Measurements from ENCODE around the gene ARL4A.

Gene ARL4A

DNA sequence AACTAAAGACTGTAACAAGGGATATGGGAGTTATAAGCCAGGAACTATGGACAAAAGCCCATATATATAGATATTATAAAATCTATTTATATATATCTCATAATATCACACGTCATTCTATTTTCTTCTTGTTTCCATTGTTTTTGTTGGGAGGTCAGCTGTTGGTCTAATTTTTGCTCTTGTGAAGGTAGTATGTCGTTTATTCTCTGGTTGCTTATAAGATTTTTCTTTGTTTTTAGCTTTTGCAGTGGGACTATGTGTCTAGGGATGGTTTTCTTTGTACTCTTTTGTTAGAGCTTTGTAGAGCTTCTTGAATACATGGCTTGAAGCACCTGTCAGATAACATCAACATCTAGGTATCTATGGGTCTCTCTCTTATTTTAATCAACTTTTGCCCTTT is 14.0 kb downstream of the ARL4A start:
- no peaks in the 10 kb centered on the region for H3K4me1 Mint-ChIP-seq
- H3K36me3 Mint-ChIP-seq: peaks cover 3% of the 10 kb centered on the region
- H3K9me3 Mint-ChIP-seq: peaks cover 8% of the 10 kb centered on the region
- H3K4me3 Mint-ChIP-seq: no peak overlapping the region
- no peak overlapping the region for H3K27ac Mint-ChIP-seq
- no peaks in the 10 kb centered on the region for H3K27me3 Mint-ChIP-seq
- CTCF ChIA-PET: interaction anchor here (2.0 kb wide), 1 partner anchor 14 kb away, joined by 6 read pairs; the partner anchor contains the start of gene ARL4A
- DNase-seq: no peak

DNA sequence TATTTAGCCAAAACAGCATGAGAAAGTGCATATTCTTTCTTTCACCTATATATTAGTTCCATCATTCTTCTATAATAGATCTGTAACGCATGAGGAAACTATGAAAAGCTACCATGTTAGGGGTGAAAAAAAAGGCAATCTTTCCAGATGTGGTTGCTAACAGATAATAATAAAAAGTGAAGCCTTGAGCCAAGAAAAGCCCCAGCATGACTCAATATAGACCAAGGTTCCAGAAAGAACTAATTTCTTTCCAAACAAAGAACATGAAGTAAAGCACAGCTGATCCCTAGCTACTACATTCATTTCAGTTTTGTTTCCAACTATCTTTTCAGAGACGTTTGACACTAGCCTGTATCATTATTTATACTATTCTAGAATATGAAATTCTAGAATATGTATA is 16.4 kb downstream of the ARL4A start:
- no peak for DNase-seq
- Mint-ChIP-seq H3K27me3 (no peaks in the 10 kb centered on the region), H3K9me3 (peaks cover 8% of the 10 kb centered on the region), H3K27ac (no peak overlapping the region), H3K4me1 (no peaks in the 10 kb centered on the region), H3K4me3 (no peak overlapping the region), H3K36me3 (peaks cover 3% of the 10 kb centered on the region)
- CTCF ChIA-PET: no interaction called here

DNA sequence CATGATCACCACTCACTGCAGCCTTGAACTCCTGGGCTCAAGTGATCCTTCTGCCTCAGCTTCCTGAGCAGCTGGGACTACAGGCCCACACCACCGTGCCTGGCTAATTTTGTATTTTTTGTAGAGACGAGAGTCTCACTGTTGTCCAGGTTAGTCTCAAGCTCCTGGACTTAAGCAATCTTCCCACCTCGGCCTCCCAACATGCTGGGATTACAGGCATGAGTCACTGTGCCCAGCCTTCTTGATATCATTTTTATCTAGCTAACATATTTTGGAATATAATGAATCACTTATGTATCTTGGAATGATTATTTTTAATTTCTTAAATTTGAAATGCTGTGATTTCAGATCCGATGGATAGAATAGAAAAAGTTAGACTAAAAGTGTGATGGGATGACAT is 18.4 kb downstream of the ARL4A start:
- no peak for DNase-seq
- CTCF ChIA-PET: interaction anchor here (1.6 kb wide), 1 partner anchor 19 kb away, joined by 4 read pairs; no protein-coding TSS in a partner anchor
- Mint-ChIP-seq H3K27ac (no peak overlapping the region), H3K4me3 (no peak overlapping the region), H3K36me3 (peaks cover 3% of the 10 kb centered on the region), H3K4me1 (no peaks in the 10 kb centered on the region), H3K27me3 (no peaks in the 10 kb centered on the region), H3K9me3 (peaks cover 5% of the 10 kb centered on the region)

GRCh38 chr7:12706900-12707536 is 19.6 kb downstream of the ARL4A start:
- H3K27me3 Mint-ChIP-seq: no peaks in the 10 kb centered on the region
- CTCF ChIA-PET: interaction anchor here (1.6 kb wide), 1 partner anchor 20 kb away, joined by 4 read pairs; no protein-coding TSS in a partner anchor
- no peaks in the 10 kb centered on the region for H3K36me3 Mint-ChIP-seq
- no peaks in the 10 kb centered on the region for H3K4me1 Mint-ChIP-seq
- no peak overlapping the region for H3K27ac Mint-ChIP-seq
- no peak for DNase-seq
- H3K4me3 Mint-ChIP-seq: no peak overlapping the region
- H3K9me3 Mint-ChIP-seq: no peaks in the 10 kb centered on the region

- CTCF ChIA-PET: no interaction called here
- H3K4me1 Mint-ChIP-seq: no peaks in the 10 kb centered on the region
- DNase-seq: no peak
- no peaks in the 10 kb centered on the region for H3K36me3 Mint-ChIP-seq
- H3K27me3 Mint-ChIP-seq: no peaks in the 10 kb centered on the region
- H3K4me3 Mint-ChIP-seq: no peak overlapping the region
- H3K9me3 Mint-ChIP-seq: no peaks in the 10 kb centered on the region
- no peak overlapping the region for H3K27ac Mint-ChIP-seq
Measured at GRCh38 chr7:12708314-12708713, 20.9 kb downstream of the ARL4A start.

DNA sequence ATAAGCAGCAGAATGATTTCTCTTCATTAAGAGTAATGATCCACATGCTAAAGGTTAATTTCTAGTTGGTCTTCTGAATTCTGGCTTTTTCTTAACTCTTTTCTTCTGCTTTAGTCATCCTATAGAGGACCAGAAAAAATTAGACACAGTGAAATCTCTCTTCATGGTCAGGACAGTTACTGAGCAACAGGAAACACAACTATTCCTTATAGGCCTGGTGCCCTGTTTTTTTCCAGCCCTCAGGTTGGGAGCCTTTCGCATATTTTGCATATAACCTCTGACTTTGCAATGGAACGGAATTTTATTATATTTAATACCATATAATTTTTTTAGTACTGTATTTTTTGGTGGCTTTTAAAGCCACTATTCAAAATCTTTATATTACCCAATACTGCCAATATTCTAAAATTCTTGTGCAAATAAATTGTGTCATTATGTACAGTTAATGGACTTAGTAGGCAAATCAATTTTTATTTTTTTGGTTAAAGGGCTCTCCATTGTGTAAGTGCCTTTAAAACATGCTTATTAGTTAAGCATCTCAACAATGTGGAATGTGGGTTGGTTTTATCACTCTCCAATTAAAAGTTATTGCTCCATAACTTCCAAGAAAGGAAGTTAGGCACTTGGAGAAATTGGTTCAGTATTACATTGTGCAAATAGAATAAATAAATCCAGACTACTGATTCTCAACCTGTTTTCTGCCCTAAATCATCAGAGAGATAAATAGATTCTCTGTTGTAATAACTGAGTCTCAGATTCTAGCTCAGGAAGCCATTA is 22.5 kb downstream of the ARL4A start:
- Mint-ChIP-seq H3K36me3 (no peaks in the 10 kb centered on the region), H3K27me3 (no peaks in the 10 kb centered on the region), H3K27ac (no peak overlapping the region), H3K9me3 (no peaks in the 10 kb centered on the region), H3K4me3 (no peak overlapping the region), H3K4me1 (peaks cover 2% of the 10 kb centered on the region)
- CTCF ChIA-PET: no interaction called here
- DNase-seq: no peak

- Mint-ChIP-seq H3K9me3 (no peaks in the 10 kb centered on the region), H3K27me3 (no peaks in the 10 kb centered on the region), H3K4me3 (no peak overlapping the region), H3K27ac (no peak overlapping the region), H3K4me1 (peaks cover 12% of the 10 kb centered on the region), H3K36me3 (no peaks in the 10 kb centered on the region)
- CTCF ChIA-PET: interaction anchor here (0.7 kb wide), 2 partner anchors 13 to 21 kb away, joined by 3 to 4 read pairs; no protein-coding TSS in a partner anchor
- no peak for DNase-seq
Measured at GRCh38 chr7:12711124-12711523, 23.7 kb downstream of the ARL4A start.

DNA sequence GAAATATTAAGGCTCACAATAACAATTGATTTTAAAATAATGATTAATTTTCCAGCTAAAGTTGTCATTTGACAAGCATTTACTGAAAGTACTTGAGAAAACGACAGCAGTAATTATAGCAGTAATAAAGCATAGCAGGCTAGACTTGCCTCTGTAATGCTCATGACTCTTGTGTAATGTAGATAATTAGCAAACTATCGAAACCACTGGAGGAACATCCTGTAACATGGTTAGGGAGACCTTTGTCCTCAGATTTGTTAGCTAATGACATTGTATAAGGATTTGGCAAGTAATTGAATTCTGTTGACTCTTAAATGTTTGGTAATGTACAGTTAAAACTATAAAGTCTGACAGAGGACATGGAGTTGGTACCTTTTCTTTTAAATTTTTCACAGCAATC is 24.8 kb downstream of the ARL4A start:
- H3K27ac Mint-ChIP-seq: no peak overlapping the region
- no peaks in the 10 kb centered on the region for H3K27me3 Mint-ChIP-seq
- no peaks in the 10 kb centered on the region for H3K36me3 Mint-ChIP-seq
- no peak overlapping the region for H3K4me3 Mint-ChIP-seq
- no peaks in the 10 kb centered on the region for H3K9me3 Mint-ChIP-seq
- CTCF ChIA-PET: no interaction called here
- DNase-seq: no peak
- H3K4me1 Mint-ChIP-seq: peaks cover 20% of the 10 kb centered on the region

DNA sequence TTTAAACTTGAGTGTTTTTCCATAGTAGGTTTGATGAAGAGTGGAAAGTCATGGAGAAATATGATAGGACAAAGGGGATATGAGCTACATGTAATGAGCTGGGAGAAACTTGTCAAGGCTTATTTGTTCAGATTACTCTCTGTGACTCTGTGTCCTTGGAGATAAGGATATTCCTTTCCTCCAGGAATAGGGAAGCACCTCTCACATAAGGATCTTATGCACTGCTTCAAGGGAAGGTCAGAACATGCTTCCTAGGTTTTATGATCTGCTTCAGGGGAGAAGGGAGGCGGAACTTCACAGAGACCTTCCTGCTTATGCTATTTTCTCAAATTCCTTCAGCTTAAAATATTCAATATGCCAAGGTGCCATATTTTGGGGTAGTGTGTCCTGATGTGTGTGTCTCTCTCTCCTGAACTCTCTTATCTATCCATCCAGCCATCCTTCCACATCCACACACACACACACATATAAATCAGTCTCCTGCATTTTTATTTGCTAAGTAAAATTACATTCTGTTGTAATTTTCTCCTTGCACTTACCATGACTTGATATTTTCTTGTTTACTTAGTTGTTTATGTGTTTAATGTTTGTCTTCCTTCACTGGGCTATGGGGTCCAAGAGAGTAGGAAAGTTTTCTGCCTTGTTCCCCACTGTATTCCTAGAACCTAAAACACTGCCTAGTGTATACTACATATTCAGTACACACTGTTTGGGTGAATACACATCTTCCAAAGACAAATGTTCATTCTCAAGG is 26.4 kb downstream of the ARL4A start:
- Mint-ChIP-seq H3K36me3 (no peaks in the 10 kb centered on the region), H3K27ac (no peak overlapping the region), H3K4me3 (no peak overlapping the region), H3K9me3 (no peaks in the 10 kb centered on the region), H3K4me1 (peaks cover 22% of the 10 kb centered on the region), H3K27me3 (no peaks in the 10 kb centered on the region)
- DNase-seq: no peak
- CTCF ChIA-PET: no interaction called here

DNA sequence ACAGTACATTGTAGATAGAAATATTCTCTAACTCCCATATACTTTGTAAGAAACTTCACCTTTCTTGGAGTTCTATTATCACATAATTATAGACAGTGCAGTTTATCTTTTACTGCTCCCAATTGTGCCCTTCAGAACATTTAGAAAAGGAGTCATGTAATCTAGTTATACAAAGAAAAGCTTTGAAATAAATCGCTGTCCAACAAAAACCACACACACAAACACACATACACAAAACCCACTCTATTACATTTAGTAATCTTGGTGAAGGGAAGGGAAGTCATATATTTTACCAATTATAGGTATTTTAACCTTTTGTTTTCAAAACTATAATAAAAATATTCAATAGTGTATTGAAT is 26.9 kb downstream of the ARL4A start:
- no peaks in the 10 kb centered on the region for H3K9me3 Mint-ChIP-seq
- H3K27ac Mint-ChIP-seq: no peak overlapping the region
- no peaks in the 10 kb centered on the region for H3K27me3 Mint-ChIP-seq
- H3K4me1 Mint-ChIP-seq: peaks cover 26% of the 10 kb centered on the region
- no peak for DNase-seq
- CTCF ChIA-PET: interaction anchor here (1.5 kb wide), 1 partner anchor 28 kb away, joined by 3 read pairs; no protein-coding TSS in a partner anchor
- no peaks in the 10 kb centered on the region for H3K36me3 Mint-ChIP-seq
- H3K4me3 Mint-ChIP-seq: no peak overlapping the region

DNA sequence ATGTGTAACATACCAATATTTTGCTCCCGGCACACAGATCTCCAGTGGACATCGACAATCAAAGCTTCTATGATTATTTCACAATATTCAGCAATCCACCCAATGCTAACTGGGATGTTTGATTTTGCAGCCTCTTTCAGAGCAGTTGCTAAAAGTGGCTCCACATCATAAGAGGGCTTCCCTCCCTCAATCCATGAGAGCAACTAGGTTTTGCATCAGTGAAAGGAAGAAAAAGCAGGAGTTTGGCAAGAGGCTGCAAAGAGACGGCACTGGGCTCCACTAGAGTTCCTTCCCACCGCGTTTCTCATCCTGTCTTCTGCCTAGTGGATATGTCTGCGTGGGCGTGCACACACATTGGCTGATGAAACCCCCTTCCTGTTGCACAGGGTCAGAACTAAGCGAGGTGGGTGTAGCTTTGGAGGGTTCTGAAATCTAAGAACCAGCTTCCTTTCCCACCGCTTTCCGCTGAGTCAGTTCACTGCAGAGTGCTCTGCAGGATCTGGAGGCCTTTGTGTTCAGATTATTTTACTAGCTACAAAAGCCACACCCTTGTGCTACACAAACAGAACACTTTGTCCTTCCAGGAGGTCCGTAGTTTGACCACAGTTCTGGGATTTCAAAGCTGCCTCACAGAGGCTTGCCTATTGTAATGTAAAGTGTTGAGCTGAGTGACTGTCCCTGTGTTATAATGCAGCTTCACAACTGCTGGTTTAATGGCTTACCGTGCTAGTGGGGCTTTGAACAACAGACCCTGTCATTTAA is 28.1 kb downstream of the ARL4A start:
- CTCF ChIA-PET: interaction anchor here (0.6 to 1.6 kb wide), 3 partner anchors 16 to 92 kb away, joined by 3 to 7 read pairs (median 3); no protein-coding TSS in a partner anchor
- Mint-ChIP-seq H3K9me3 (no peaks in the 10 kb centered on the region), H3K4me1 (peaks cover 37% of the 10 kb centered on the region), H3K36me3 (no peaks in the 10 kb centered on the region), H3K27me3 (no peaks in the 10 kb centered on the region), H3K4me3 (no peak overlapping the region), H3K27ac (peak overlapping the region; percentile 69)
- peak; percentile 48 for DNase-seq

DNA sequence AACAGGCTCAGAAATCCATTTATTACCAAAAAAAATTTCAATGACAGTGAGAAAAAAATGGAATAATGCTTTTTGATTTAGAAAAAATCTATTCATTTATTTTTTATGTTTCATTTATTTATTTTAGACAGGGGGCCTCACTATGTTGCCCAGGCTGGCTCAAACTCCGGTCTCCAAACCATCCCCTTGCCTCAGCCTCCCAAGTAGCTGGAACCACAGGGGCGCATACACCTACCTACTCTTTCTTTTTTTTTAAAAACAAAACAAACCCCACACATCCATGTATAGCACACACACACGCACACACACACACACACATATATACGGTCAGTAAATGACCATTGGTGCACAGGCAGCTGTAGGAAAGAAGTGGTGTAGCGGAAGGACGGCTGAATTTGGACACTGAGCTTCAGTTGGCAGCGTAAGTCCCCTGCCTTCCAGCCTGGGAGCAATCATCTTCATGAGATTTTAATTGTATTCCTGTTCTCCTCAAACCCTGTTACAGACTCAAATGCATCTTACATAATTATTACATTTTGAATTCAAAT is 28.8 kb downstream of the ARL4A start:
- Mint-ChIP-seq H3K9me3 (no peaks in the 10 kb centered on the region), H3K27ac (peak overlapping the region; percentile 69), H3K4me3 (no peak overlapping the region), H3K36me3 (no peaks in the 10 kb centered on the region), H3K27me3 (no peaks in the 10 kb centered on the region), H3K4me1 (peaks cover 39% of the 10 kb centered on the region)
- CTCF ChIA-PET: interaction anchor here (1.6 kb wide), 1 partner anchor 15 kb away, joined by 7 read pairs; no protein-coding TSS in a partner anchor
- DNase-seq: no peak

DNA sequence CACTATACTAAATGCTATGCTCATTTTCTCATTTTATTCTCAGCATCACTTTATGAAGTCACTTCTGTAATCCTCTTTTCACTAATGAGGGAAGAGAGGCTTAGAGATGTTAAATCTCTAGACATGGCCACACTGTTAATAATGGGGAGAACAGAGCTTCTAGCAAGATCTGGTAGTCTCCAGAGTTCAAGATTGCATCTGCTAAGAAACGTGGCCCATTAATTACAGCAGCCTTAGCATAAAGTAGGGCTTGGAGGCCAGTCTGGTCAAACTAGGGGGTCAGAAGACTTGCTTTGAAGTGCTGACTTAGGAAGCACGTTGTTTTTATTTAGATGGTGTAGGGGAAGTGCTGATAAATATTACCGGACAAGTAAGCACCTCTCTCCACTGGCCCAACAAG is 29.3 kb downstream of the ARL4A start:
- no peak for DNase-seq
- H3K9me3 Mint-ChIP-seq: no peaks in the 10 kb centered on the region
- H3K27me3 Mint-ChIP-seq: no peaks in the 10 kb centered on the region
- peaks cover 42% of the 10 kb centered on the region for H3K4me1 Mint-ChIP-seq
- no peaks in the 10 kb centered on the region for H3K36me3 Mint-ChIP-seq
- CTCF ChIA-PET: interaction anchor here (1.1 kb wide), 1 partner anchor 26 kb away, joined by 3 read pairs; no protein-coding TSS in a partner anchor
- H3K4me3 Mint-ChIP-seq: no peak overlapping the region
- H3K27ac Mint-ChIP-seq: no peak overlapping the region
